HPDE6-E6E7 (cell line): ENCODE data around the gene DDI1.
"Not testable (repeated sequence)": the region's sequence is repeated elsewhere in the genome, so short reads cannot be mapped to it uniquely, and the experiment has no call there.

Experiments
- DNase-seq: peaks from one replicate; pipeline ENCODE4 v3.0.0; 2011; ENCODE audit warnings: missing footprints; ENCODE audit errors: extremely low spot score

DDI1 gene

DNA sequence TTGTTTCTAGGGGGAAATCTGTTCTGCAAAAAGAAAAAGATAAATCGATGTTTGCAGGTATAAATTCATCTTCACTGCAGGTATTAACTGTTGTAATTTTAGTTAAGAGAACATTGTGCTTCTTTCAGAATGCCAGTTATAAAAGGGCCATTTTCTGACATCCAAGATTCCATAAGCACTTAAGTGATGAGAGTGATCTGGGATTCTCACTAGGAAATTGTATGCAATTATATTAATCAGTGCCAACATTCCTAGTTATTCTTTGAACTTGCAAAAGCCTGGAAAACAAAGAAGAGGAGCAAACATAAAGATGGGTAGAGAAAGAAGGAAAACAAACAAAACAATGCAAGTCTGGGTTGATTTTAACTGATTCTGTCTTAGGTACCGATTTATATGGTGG lies 5.4 kb downstream of the DDI1 start:
- no peak for DNase-seq

DNA sequence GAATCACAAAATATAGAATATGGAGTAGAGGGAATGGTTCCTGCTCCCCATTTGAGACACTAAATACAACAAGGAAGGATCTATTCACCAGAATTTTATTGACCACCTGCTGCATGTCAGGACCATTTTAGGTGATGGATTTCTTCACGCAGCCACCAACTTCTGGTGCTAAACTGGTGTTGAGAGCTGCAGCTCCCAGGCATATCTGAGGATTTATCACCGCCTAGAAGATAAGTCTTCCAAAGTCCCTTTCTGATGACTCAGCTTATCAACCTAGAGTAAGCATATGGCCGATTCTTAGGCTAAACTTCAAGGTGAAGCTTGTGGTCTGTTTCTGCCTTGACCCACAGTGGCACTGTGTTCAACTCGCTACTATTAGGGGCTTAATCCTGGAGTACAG lies 6.7 kb downstream of the DDI1 start:
- no peak for DNase-seq

GRCh38 chr11:104043678-104044239 lies 7.3 kb downstream of the DDI1 start:
- no peak for DNase-seq

DNA sequence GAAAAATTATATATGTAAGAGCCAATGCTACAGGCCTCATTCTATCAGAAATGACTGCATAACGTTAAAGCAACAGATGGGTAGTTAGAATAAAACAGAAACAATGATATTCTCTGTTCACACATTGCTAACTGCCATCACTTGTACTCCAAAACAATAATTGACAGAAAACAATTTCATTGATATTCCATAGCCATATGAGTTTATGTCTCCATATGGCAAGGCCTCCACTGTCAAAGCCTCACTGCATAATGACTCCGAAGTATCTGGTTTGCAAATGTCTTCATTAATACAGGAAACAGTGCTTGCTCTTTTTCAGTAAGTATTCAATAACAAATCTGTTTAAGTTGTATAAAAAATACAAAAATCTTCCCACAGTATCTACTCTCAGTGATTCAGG lies 9.9 kb downstream of the DDI1 start:
- no peak for DNase-seq

DNA sequence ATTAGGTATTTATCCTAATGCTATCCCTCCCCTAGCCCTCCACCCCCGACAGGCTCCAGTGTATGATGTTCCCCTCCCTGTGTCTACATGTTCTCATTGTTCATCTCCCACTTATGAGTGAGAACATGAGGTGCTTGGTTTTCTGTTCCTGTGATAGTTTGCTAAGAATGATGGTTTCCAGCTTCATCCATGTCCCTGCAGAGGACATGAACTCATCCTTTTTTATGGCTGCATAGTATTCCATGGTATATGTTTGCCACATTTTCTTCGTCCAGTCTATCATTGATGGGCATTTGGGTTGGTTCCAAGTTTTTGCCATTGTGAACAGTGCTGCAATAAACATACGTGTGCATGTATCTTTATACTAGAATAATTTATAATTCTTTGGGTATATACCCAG lies 10.4 kb downstream of the DDI1 start:
- not testable (repeated sequence) for DNase-seq

DNA sequence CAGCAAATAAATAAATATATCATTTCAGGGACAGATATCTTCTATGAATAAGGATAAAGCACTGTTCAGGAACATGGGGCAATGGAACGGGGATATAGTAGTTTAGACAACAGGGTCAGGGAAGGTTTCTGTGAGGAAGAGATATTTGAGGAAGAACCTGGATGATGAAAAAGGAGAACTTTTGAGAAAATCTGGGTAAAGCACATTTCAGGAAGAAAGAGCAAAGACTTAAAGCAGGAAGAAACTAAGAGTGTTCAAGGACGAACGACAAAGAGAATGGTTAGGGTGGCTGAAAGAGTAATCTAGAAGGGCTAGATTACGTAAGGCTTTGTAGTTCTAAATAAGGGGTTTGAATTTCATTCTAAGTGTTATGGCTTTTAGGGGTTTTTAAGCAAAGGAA lies 12.7 kb downstream of the DDI1 start:
- no peak for DNase-seq

GRCh38 chr11:104051778-104052177 lies 15.3 kb downstream of the DDI1 start:
- no peak for DNase-seq

GRCh38 chr11:104053743-104054478 lies 17.5 kb downstream of the DDI1 start:
- DNase-seq = no peak

DNA sequence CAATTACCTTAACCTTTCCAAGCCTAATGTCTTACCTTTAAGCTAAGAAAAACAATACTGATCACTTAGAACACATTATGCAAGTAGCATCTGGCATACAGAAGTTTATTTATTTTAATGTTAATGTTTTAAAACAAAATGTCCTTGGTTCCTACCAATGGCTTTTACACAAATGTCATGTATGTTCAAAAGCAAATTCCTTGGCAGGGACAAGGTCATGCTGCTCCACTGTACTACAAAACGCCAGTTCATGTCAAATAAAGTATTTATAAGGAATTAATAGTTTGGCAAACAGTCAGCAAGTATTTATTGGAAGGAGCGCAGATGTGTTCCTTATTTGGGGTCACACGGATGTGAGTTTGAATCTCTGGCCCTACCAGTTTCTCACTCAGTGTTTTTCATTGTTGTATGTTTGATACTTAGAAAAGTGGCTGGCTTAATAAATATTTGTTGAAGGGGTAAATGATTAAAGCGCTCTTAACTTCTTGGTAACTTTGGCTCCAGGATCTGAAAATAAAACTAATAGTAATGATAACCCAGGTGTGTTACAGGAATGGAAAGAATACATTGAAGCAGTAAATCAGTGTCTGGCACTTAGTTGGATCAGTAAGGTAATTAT lies 18.6 kb downstream of the DDI1 start:
- no peak for DNase-seq

- no peak for DNase-seq
Measured at GRCh38 chr11:104055596-104055995, 19.2 kb downstream of the DDI1 start.

DNA sequence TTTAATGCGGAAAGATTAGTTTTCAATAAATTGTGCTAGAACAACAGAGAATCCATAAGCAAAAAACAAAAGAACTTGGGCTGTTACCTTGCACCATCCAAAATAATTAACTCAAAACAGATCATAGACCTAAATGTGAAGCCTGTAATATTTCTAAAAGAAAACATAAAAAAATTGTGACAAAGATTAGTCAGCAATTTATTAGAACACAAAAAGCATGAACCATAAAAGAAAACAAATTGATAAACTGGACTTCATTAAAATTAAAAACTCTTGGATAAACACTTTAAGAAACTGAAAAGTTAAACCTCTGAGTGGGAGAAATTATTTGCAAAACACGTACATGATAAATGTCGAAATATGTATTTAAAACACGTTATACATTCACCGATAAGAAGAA lies 21.5 kb downstream of the DDI1 start:
- no peak for DNase-seq

DNA sequence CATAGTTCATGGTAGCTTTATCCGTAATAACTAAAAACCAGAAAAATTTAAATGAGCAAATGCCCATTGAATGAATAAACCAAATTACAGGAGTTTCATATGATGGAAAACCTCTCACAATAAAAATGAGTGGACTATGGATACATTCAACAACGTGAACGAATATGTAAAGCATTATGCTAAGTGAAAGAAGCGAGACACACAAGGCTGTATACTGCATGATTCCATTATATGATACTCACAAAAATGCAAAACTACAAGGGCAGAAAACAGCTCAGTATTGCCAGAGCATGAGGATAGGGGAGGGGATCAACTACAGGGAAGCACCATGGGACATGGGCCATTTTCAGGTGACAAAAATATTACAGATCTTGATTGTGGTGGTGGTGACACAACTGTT lies 22.2 kb downstream of the DDI1 start:
- no peak for DNase-seq

GRCh38 chr11:104060004-104060794 lies 23.8 kb downstream of the DDI1 start:
- no peak for DNase-seq

GRCh38 chr11:104060820-104061219 lies 24.4 kb downstream of the DDI1 start:
- no peak for DNase-seq

DNA sequence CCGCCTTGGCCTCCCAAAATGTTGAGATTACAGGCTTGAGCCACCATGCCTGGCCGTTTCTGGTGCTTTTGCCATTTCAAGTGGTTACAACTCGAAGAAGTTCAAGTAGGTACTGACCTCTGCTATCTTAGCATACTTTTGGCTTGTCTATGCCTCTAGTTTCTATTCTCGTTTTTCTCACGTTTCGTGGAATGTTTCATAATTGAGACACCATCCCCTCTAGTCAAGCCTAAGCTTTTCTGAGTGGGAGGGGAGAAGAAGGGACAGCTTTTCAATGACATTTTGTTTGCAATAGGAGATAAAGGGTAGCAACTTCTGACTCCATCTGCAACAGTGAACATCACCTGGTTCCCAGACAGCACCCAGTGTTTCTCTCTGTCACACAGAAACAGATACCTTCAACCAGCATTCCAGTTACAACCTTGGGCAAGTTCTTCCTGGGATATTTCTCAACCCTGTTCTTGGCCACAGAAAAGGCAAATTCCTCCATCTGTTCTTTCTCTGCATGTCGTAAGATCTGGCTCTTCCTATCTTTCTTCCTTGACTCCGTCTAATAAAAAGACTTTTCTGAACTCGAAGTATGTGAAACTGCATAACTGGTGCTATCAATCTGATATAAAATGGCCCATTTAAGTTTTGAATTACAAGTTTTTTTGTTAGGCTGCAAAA lies 25.5 kb downstream of the DDI1 start:
- no peak for DNase-seq

- DNase-seq = no peak
Measured at GRCh38 chr11:104064034-104064630, 27.7 kb downstream of the DDI1 start.

DNA sequence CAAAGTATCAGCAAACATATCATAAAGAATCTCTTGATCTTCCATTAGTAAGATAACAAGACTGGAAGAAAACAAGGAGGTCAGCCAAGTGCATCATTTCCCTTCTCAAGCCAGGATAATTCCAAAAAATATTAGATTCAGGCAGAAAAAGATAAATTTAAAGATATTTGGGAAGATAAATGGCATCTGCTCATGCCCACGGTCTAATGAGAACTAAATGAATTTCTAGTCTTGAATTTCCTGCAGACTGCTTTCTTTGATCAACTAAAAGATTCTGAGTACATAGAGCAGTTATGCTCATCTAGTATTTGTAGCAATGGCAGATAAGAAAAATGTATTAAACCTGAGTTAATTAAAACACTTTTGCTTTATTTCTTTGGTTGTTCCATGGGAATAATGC lies 31.1 kb downstream of the DDI1 start:
- DNase-seq = no peak

DNA sequence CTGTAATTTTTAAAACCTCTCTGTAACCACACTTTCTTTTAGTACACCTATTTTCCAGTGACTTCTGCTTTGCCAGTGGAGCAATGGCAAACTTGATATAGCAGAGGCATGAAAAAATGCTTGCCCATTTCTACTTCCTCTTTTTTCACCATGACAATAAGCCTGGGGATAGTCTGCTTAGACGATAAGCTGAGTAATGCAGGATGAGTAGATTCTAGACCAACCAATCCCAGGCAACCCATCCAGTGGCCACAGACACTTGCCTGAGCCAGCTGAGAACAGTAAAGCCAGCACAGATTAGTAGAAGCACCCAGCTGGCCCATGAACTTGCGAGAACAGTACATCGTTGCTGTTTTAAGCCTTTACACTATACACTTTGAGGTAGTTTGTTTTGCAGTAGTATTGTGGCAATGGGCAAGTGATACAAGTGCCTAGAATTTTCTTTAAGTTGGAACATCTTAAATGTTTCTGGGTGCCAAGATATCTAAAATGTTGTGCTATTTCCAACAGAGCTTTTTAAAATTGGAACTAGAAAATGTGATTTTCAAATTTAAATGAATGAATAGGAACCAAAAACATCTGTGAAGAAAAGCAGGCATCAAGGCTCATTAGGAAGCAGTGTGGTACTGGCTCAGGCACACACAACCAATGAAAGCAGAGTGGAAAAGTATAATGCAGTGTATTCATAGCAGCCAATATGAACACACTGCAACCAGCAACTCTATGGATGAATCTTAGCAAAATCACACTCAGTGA lies 37.7 kb downstream of the DDI1 start:
- peak; percentile 69 for DNase-seq

DNA sequence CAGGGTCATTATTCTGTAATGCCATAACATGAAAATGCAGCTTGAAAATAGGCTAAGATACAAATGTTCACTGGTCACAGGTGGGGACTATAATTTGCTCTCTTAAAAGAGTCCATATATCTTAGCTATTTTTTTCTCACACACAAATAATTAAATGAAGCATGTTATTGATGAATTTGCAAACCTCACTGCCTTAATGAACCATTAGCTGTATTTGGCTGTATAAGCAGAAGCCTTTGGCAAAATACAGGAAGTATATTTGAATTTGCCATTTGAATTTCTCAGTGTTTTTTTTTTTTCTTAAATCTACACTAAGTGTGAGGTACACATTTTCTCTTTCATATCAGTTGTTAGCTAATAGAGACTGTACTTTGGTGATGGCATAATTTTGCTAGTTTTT lies 38.7 kb downstream of the DDI1 start:
- no peak for DNase-seq

- DNase-seq = no peak
Measured at GRCh38 chr11:104075706-104076105, 39.3 kb downstream of the DDI1 start.

DNA sequence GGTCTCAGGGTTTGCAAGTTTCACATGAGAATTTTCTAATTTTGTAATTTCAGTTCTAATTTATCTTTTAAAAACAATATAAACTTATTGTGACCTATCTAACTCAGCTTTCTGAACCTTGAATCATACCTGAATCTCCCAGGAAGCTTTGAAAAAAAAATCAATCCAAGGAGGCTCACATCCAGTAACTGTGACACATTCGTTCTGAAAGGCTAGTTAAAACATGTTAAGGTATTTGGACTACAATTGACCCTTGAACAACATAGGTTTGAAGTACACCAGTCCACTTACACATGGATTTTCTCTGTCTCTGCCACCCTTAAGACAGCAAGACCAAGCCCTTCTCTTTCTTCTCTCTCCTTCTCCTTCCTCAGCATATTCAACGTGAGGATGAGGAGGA lies 40.0 kb downstream of the DDI1 start:
- DNase-seq = peak; percentile 67
